MCF 10A (cell line): Measurements from ENCODE around the gene PNPLA7. TPM values are rescaled to one million over a fixed set of nuclear protein-coding genes. Genes with fewer than 3 reads are reported as not detected.
"Not testable (repeated sequence)": the region's sequence is repeated elsewhere in the genome, so short reads cannot be mapped to it uniquely, and the experiment has no call there.

Source experiments
- BruUV-seq: library from RNA; stranded (reverse); fragments of 400-500 nt; replicated peaks from 2 replicates; lab custom pipeline; 2021; lab: Mats Ljungman, UMichigan
- CTCF ChIA-PET: fragments of 300-600 bp; sonication (Branson Sonifier 250); formaldehyde crosslinking; extraction: SDS; loops from one replicate; lab custom pipeline; 2021; ENCODE audit warnings: antibody characterized with exemption, inconsistent platforms; lab: Yijun Ruan, JAX
- POLR2A ChIA-PET: fragments of 300-600, 350-650 bp; sonication (Branson Sonifier 250); formaldehyde crosslinking; extraction: SDS; loops from one replicate; lab custom pipeline; 2020; ENCODE audit warnings: antibody characterized with exemption, inconsistent platforms; lab: Yijun Ruan, JAX
- DNase-seq: peaks from one replicate; pipeline ENCODE4 v3.0.0-alpha.2; 2018; ENCODE audit not compliant: unreplicated experiment
- H3K27ac Mint-ChIP-seq: one replicate; pipeline ENCODE4 v1.8.0; 2022; ENCODE audit warnings: mild to moderate bottlenecking, low read depth, mixed read lengths; ENCODE audit not compliant: unreplicated experiment
- H3K27me3 Mint-ChIP-seq: one replicate; pipeline ENCODE4 v1.8.0; 2022; ENCODE audit warnings: mixed read lengths; ENCODE audit not compliant: insufficient read depth, unreplicated experiment
- H3K36me3 Mint-ChIP-seq: one replicate; pipeline ENCODE4 v1.8.0; 2022; ENCODE audit warnings: mild to moderate bottlenecking, moderate library complexity, mixed read lengths; ENCODE audit not compliant: insufficient read depth, unreplicated experiment
- H3K4me1 Mint-ChIP-seq: one replicate; pipeline ENCODE4 v1.8.0; 2022; ENCODE audit warnings: mixed read lengths; ENCODE audit not compliant: insufficient read depth, unreplicated experiment
- H3K4me3 Mint-ChIP-seq: one replicate; pipeline ENCODE4 v1.8.0; 2022; ENCODE audit warnings: mild to moderate bottlenecking, moderate library complexity, mixed read lengths; ENCODE audit not compliant: unreplicated experiment
- H3K9me3 Mint-ChIP-seq: one replicate; pipeline ENCODE4 v1.8.0; 2022; ENCODE audit warnings: mixed read lengths; ENCODE audit not compliant: unreplicated experiment
- intact Hi-C: fragments of 100-400 bp; cut with micrococcal nuclease; formaldehyde crosslinking; loops from 2 replicates; pipeline ENCODE4 v1.14.1; 2022
- total RNA-seq: library from RNA; stranded (reverse); gene quantifications from 2 replicates; pipeline ENCODE4 v1.2.3, GENCODE V29; 2022
- TF ChIP-seq, protein P1 (sequence below): fragments of 200-600 bp; IDR thresholded peaks from one replicate; pipeline ENCODE4 v1.8.0; 2022; ENCODE audit warnings: antibody characterized with exemption, mild to moderate bottlenecking; ENCODE audit not compliant: unreplicated experiment

PNPLA7 gene
- total RNA-seq, 1 experiment from 2014 or later: 0.86 TPM

DNA sequence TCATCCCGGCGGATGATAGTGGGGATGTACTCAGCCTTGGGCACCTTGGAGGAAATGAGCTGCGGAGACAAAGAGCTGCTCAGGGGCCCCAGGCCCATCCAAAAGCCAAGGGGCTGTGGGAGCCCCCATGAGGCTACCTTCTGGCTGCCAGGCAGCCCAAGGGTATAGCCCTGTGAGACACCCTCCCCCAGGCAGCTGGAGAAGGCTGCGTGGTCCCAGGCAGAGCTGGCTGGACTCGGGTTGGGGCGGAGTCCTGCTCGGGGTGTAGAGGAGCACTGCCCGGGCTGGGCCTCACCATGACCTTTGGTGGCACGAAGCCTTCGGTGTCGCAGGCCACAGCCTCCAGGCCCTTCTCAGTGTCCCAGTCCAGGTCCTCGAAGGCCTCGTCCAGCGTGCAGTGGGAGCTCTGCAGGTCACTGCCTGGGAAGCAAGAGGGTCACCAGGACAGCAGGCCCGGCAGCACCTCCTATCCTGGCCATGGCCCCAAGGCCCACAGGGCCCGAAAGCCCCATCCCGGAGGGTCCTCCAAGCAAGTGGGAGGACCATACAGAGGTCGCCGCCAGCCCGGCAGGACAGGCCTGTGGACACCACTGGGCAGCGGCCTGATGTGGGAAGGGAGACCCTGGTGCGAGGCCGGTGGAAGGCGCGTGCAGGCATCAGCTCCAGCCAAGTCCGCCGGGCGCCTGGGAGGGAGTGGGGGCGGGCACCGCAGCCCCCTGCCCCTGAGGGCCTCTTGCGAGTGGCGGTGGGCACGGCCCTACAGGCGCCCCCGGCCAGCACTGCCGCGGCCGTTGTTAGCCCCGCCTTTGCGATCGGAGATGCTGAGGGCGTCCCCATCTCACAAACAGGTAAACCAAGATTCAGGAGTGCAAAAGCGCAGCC lies 97.2 kb downstream of the PNPLA7 start:
- H3K27me3 Mint-ChIP-seq: no peaks in the 10 kb centered on the region
- DNase-seq: no peak
- no peaks in the 10 kb centered on the region for H3K9me3 Mint-ChIP-seq
- H3K4me1 Mint-ChIP-seq: peaks cover 9% of the 10 kb centered on the region
- BruUV-seq: no TSS peak
- ChIA-PET CTCF (interaction anchor here (0.6 to 1.8 kb wide), 3 partner anchors 7 to 325 kb away, joined by 3 to 5 read pairs (median 3); partner anchors contain the start of gene EXD3), POLR2A (no interaction called here)
- H3K27ac Mint-ChIP-seq: no peak overlapping the region
- no peak overlapping the region for H3K4me3 Mint-ChIP-seq
- peaks cover 6% of the 10 kb centered on the region for H3K36me3 Mint-ChIP-seq
- intact Hi-C loops: no loop called here
- TF ChIP-seq, protein P1, sequence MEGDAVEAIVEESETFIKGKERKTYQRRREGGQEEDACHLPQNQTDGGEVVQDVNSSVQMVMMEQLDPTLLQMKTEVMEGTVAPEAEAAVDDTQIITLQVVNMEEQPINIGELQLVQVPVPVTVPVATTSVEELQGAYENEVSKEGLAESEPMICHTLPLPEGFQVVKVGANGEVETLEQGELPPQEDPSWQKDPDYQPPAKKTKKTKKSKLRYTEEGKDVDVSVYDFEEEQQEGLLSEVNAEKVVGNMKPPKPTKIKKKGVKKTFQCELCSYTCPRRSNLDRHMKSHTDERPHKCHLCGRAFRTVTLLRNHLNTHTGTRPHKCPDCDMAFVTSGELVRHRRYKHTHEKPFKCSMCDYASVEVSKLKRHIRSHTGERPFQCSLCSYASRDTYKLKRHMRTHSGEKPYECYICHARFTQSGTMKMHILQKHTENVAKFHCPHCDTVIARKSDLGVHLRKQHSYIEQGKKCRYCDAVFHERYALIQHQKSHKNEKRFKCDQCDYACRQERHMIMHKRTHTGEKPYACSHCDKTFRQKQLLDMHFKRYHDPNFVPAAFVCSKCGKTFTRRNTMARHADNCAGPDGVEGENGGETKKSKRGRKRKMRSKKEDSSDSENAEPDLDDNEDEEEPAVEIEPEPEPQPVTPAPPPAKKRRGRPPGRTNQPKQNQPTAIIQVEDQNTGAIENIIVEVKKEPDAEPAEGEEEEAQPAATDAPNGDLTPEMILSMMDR: no peak

DNA sequence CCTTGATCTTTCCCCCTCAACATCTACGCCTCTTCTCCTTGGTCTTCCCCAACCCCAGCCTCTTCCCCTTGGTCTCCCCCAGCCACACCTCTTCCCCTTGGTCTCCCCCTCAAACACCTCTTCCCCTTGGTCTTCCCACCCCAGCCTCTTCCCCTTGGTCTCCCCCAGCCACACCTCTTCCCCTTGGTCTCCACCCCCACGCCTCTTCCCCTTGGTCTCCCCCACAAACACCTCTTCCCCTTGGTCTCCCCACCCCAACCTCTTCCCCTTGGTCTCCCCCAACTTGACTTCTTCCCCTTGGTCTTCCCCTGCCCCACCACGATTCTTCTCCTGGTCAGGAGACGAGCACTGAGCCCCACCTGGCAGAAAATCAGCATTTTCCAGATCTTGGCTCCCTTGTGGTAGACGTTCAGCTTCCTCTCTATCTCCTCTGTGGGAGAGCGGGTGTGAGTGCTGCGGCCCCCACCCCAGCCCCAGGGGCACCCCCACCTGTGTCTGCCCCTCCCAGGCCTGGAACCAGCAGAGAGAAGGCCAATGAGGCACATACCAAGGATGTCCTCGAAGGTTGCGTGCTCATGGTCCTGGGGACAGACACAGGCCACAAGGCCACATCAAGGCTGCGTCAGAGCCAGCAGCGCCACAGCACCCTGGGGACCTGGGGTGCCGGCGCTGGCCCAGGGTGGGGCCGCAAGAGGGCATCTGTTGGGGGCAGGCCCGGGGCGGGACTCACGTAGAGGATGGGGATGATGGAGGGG lies 98.0 kb downstream of the PNPLA7 start:
- no TSS peak for BruUV-seq
- TF ChIP-seq, protein P1: no peak
- ChIA-PET POLR2A (no interaction called here), CTCF (interaction anchor here (0.6 to 1.8 kb wide), 2 partner anchors 30 to 325 kb away, joined by 3 to 5 read pairs; partner anchors contain the start of gene EXD3)
- Mint-ChIP-seq H3K36me3 (peaks cover 6% of the 10 kb centered on the region), H3K9me3 (no peaks in the 10 kb centered on the region), H3K4me3 (no peak overlapping the region), H3K4me1 (peaks cover 9% of the 10 kb centered on the region), H3K27me3 (no peaks in the 10 kb centered on the region), H3K27ac (no peak overlapping the region)
- intact Hi-C loops: no loop called here
- no peak for DNase-seq

DNA sequence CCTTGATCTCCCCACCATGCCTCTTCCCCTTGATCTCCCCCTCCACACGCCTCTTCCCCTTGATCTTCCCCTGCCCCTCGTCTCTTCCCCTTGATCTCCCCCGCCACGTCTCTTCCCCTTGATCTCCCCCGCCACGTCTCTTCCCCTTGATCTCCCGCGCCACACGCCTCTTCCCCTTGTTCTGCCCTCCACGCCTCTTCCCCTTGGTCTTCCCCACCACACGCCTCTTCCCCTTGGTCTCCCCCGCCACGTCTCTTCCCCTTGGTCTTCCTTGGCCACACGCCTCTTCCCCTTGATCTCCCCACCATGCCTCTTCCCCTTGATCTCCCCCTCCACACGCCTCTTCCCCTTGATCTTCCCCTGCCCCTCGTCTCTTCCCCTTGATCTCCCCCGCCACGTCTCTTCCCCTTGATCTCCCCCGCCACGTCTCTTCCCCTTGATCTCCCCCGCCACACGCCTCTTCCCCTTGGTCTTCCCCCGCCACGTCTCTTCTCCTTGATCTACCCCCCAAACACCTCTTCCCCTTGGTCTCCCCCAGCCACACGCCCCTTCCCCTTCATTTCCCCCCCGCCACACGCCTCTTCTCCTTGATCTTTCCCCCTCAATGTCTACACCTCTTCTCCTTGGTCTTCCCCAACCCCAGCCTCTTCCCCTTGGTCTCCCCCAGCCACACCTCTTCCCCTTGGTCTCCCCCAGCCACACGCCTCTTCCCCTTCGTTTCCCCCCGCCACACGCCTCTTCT lies 98.8 kb downstream of the PNPLA7 start:
- H3K36me3 Mint-ChIP-seq: not testable (repeated sequence)

DNA sequence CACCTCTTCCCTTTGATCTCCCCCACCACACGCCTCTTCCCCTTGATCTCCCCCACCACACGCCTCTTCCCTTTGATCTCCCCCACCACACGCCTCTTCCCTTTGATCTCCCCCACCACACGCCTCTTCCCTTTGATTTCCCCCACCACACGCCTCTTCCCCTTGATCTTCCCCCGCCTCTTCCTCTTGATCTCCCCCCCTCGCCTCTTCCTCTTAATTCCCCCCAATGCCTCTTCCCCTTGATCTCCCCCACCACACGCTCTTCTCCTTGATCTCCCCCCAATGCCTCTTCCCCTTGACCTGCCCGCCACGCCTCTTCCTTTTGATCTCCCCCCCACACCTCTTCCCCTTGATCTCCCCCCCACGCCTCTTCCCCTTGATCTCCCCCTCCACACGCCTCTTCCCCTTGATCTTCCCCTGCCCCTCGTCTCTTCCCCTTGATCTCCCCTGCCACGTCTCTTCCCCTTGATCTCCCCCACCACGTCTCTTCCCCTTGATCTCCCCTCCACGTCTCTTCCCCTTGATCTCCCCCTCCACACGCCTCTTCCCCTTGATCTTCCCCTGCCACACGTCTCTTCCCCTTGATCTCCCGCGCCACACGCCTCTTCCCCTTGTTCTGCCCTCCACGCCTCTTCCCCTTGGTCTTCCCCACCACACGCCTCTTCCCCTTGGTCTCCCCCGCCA lies 99.5 kb downstream of the PNPLA7 start:
- H3K36me3 Mint-ChIP-seq, H3K27ac Mint-ChIP-seq, intact Hi-C loops, POLR2A ChIA-PET, DNase-seq, H3K4me1 Mint-ChIP-seq, H3K27me3 Mint-ChIP-seq, BruUV-seq, H3K9me3 Mint-ChIP-seq, H3K4me3 Mint-ChIP-seq: not testable (repeated sequence)
- CTCF ChIA-PET: interaction anchor here (0.7 kb wide), 1 partner anchor 212 kb away, joined by 3 read pairs; no protein-coding TSS in a partner anchor

More for the DNA sequence above, 98.8 kb downstream of the PNPLA7 start:
- DNase-seq, H3K9me3 Mint-ChIP-seq, POLR2A ChIA-PET, H3K27me3 Mint-ChIP-seq, H3K4me3 Mint-ChIP-seq, intact Hi-C loops, H3K27ac Mint-ChIP-seq, H3K4me1 Mint-ChIP-seq, BruUV-seq: not testable (repeated sequence)
- CTCF ChIA-PET: interaction anchor here (1.8 kb wide), 1 partner anchor 29 kb away, joined by 5 read pairs; the partner anchor contains the start of gene EXD3
